NCI-H82 (cell line): Measurements from ENCODE around the gene MAST3.
A peak's percentile ranks its signal among the peaks of the same experiment; 100 is the strongest.
"Not testable (repeated sequence)": the region's sequence is repeated elsewhere in the genome, so short reads cannot be mapped to it uniquely, and the experiment has no call there.

Source experiments
- DNase-seq: peaks from one replicate; lab custom pipeline; 2025; lab: John Stamatoyannopoulos, UW

Gene MAST3

GRCh38 chr19:18086590-18087138 lies 10.9 kb upstream of the MAST3 start, which contains the start of gene IL12RB1:
Gene IL12RB1, minus strand, starts transcription at chr19:18086934. Its CDS starts 111 bp downstream, at chr19:18086823.
- DNase-seq: no peak

- not testable (repeated sequence) for DNase-seq
These were observed 8.5 kb upstream of the MAST3 start for GRCh38 chr19:18089096-18089541.

GRCh38 chr19:18089726-18090125 lies 7.9 kb upstream of the MAST3 start:
- DNase-seq: no peak

- no peak for DNase-seq
These were observed 6.9 kb upstream of the MAST3 start for GRCh38 chr19:18090545-18091216.

GRCh38 chr19:18091217-18091608 lies 6.4 kb upstream of the MAST3 start:
- DNase-seq: no peak

- peak; percentile 73 for DNase-seq
These were observed 4.0 kb upstream of the MAST3 start for GRCh38 chr19:18093439-18094161.

- DNase-seq: no peak
These were observed 1.3 kb upstream of the MAST3 start for GRCh38 chr19:18096258-18096657.

- DNase-seq: peak; percentile 71
These were observed 664 bp downstream of the MAST3 start for GRCh38 chr19:18097993-18098890.

GRCh38 chr19:18098891-18099622 lies 1.5 kb downstream of the MAST3 start:
- peak; percentile 50 for DNase-seq

- no peak for DNase-seq
These were observed 2.0 kb downstream of the MAST3 start for GRCh38 chr19:18099623-18099995.

- DNase-seq: no peak
These were observed 3.1 kb downstream of the MAST3 start for GRCh38 chr19:18100710-18101109.

- no peak for DNase-seq
These were observed 3.7 kb downstream of the MAST3 start for GRCh38 chr19:18101268-18101667.

- peak; percentile 96 for DNase-seq
These were observed 5.5 kb downstream of the MAST3 start for GRCh38 chr19:18102916-18103542.

GRCh38 chr19:18104793-18105131 lies 7.2 kb downstream of the MAST3 start:
- no peak for DNase-seq

GRCh38 chr19:18105259-18105658 lies 7.7 kb downstream of the MAST3 start:
- not testable (repeated sequence) for DNase-seq

GRCh38 chr19:18107235-18107634 lies 9.7 kb downstream of the MAST3 start:
- DNase-seq: peak; percentile 37

- no peak for DNase-seq
These were observed 11.3 kb downstream of the MAST3 start for GRCh38 chr19:18108897-18109296.

- DNase-seq: no peak
These were observed 11.8 kb downstream of the MAST3 start for GRCh38 chr19:18109341-18109732.

- DNase-seq: peak; percentile 66
These were observed 12.4 kb downstream of the MAST3 start for GRCh38 chr19:18109733-18110608.

GRCh38 chr19:18110609-18111232 lies 13.1 kb downstream of the MAST3 start:
- DNase-seq: peak; percentile 60
